A673 (cell line): ENCODE measurements around the gene SUDS3. TPM values are rescaled to one million over a fixed set of nuclear protein-coding genes. Genes with fewer than 3 reads are reported as not detected.

Experiments used
- BruUV-seq: library from RNA; stranded (reverse); fragments of 400-500 nt; replicated peaks from 2 replicates; lab custom pipeline; 2021; lab: Mats Ljungman, UMichigan
- CTCF ChIA-PET: fragments of 300-600 bp; sonication (Branson Sonifier 250); formaldehyde crosslinking; loops from one replicate; lab custom pipeline; 2022; ENCODE audit warnings: antibody characterized with exemption; lab: Charles Lee
- POLR2A ChIA-PET: fragments of 300-600 bp; sonication (Branson Sonifier 250); formaldehyde crosslinking; loops from one replicate; lab custom pipeline; 2022; ENCODE audit warnings: antibody characterized with exemption; ENCODE audit not compliant: low non-redundant PET; lab: Charles Lee
- DNase-seq: peaks from one replicate; pipeline ENCODE4 v3.0.0-alpha.2; 2015; ENCODE audit warnings: low spot score
- H3K27ac ChIP-seq: fragments of 200-600 bp; sonication (generic); 2 replicates; pipeline ENCODE4 v1.5.1; 2016; ENCODE audit warnings: mixed run types, low read depth, mild to moderate bottlenecking, mixed read lengths, antibody characterized with exemption, low read length; ENCODE audit not compliant: poor library complexity, severe bottlenecking
- H3K27me3 ChIP-seq: fragments of 200-600 bp; sonication (generic); replicated peaks from 2 replicates; pipeline ENCODE4 v1.6.1; 2017; ENCODE audit warnings: mixed run types, low read depth, mild to moderate bottlenecking, mixed read lengths, antibody characterized with exemption, low read length; ENCODE audit not compliant: insufficient read depth, poor library complexity
- H3K36me3 ChIP-seq: fragments of 200-600 bp; sonication (generic); 2 replicates; pipeline ENCODE4 v1.6.1; 2016; ENCODE audit warnings: mixed run types, mild to moderate bottlenecking, mixed read lengths, antibody characterized with exemption, low read length; ENCODE audit not compliant: insufficient read depth, poor library complexity, severe bottlenecking
- H3K4me1 ChIP-seq: fragments of 200-600 bp; sonication (generic); 2 replicates; pipeline ENCODE4 v1.6.1; 2017; ENCODE audit warnings: mixed run types, mild to moderate bottlenecking, mixed read lengths, antibody characterized with exemption, low read length; ENCODE audit not compliant: insufficient read depth, poor library complexity, severe bottlenecking
- H3K4me3 ChIP-seq: fragments of 200-600 bp; sonication (generic); 2 replicates; pipeline ENCODE4 v1.5.1; 2016; ENCODE audit warnings: low read depth, mixed run types, mild to moderate bottlenecking, mixed read lengths, low read length; ENCODE audit not compliant: poor library complexity, severe bottlenecking
- H3K9me3 ChIP-seq: fragments of 200-600 bp; sonication (generic); 2 replicates; pipeline ENCODE4 v1.6.1; 2016; ENCODE audit warnings: mixed run types, low read depth, mild to moderate bottlenecking, mixed read lengths, antibody characterized with exemption, low read length; ENCODE audit not compliant: poor library complexity, severe bottlenecking
- CTCF ChIP-seq: fragments of 300-800, 200-600 bp; sonication (generic); conservative IDR thresholded peaks from 2 replicates; pipeline ENCODE4 v1.5.1; 2017; ENCODE audit warnings: low read depth, mild to moderate bottlenecking, antibody characterized with exemption, low read length, moderate library complexity, mixed read lengths
- EZH2 ChIP-seq: fragments of 200-600 bp; sonication (generic); IDR thresholded peaks from 2 replicates; pipeline ENCODE4 v1.6.1; 2017; ENCODE audit warnings: borderline replicate concordance, low read depth, mild to moderate bottlenecking, mixed read lengths, antibody characterized with exemption, low read length; ENCODE audit not compliant: poor library complexity, severe bottlenecking
- intact Hi-C: fragments of 100-400 bp; cut with micrococcal nuclease; formaldehyde crosslinking; loops from one replicate; pipeline ENCODE4 v1.10.0; 2022; ENCODE audit not compliant: unreplicated experiment
- total RNA-seq: library from RNA; stranded (reverse); gene quantifications from 2 replicates; pipeline ENCODE4 v1.2.3, GENCODE V29; 2021

The SUDS3 gene
- total RNA-seq, 1 experiment from 2014 or later, result 50.0 TPM

DNA sequence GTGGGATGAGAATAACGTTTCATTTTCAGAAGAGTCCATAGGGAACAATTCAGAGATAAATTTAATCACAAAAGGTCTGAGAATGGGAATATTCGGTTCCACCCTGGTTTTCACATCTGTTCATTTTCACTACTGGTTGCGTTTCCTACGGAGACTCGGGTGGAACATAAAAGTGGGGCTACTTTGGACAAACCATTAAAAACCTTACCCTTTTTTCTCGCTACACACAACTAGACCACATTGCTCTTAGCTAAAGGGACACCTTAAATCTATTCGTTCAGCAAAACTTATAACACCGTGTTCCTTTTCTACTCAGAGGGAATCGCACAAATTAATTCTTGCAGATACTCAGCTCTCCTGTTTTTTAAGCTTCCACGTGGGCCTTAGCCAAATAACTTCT lies 1.0 kb upstream of the SUDS3 start:
- H3K27me3 ChIP-seq, result no peaks in the 10 kb centered on the region
- H3K36me3 ChIP-seq, result peaks cover 11% of the 10 kb centered on the region
- H3K4me3 ChIP-seq, result no peak overlapping the region
- H3K4me1 ChIP-seq, result peaks cover 27% of the 10 kb centered on the region
- no peak for TF ChIP-seq EZH2
- TF ChIP-seq CTCF, result no peak
- H3K27ac ChIP-seq, result peak overlapping the region; percentile 99
- no peak for DNase-seq
- POLR2A ChIA-PET, result interaction anchor here (0.6 kb wide), 1 partner anchor 1927 kb away, joined by 10 read pairs; the partner anchor contains the start of gene SIRT4
- CTCF ChIA-PET, result interaction anchor here (1.3 to 3.4 kb wide), 4 partner anchors 17 to 254 kb away, joined by 4 to 30 read pairs (median 8); no protein-coding TSS in a partner anchor
- BruUV-seq, result TSS peak; percentile 52
- H3K9me3 ChIP-seq, result no peaks in the 10 kb centered on the region
- intact Hi-C loops, result loop anchor here (5.0 kb wide), 2 partner anchors 313 to 503 kb away; partner anchors contain the start of gene WSB2

GRCh38 chr12:118377021-118377883 lies 897 bp downstream of the SUDS3 start:
- no peaks in the 10 kb centered on the region for H3K27me3 ChIP-seq
- peak overlapping the region; percentile 94 for H3K4me3 ChIP-seq
- no peak for TF ChIP-seq EZH2
- TF ChIP-seq CTCF, result no peak
- H3K4me1 ChIP-seq, result peaks cover 18% of the 10 kb centered on the region
- TSS peak; percentile 31 for BruUV-seq
- ChIA-PET POLR2A (no interaction called here), CTCF (interaction anchor here (0.5 to 3.4 kb wide), 7 partner anchors 77 to 1121 kb away, joined by 3 to 30 read pairs (median 3); no protein-coding TSS in a partner anchor)
- no peak for DNase-seq
- peak overlapping the region; percentile 99 for H3K27ac ChIP-seq
- intact Hi-C loops, result loop anchor here (2.0 to 5.0 kb wide), 4 partner anchors 46 to 505 kb away; partner anchors contain the start of gene WSB2
- H3K9me3 ChIP-seq, result no peaks in the 10 kb centered on the region
- H3K36me3 ChIP-seq, result peaks cover 24% of the 10 kb centered on the region

GRCh38 chr12:118377884-118378470 lies 1.6 kb downstream of the SUDS3 start:
- DNase-seq, result peak; percentile 86
- CTCF ChIA-PET, result interaction anchor here (0.6 to 3.4 kb wide), 7 partner anchors 9 to 1186 kb away, joined by 3 to 30 read pairs (median 3); no protein-coding TSS in a partner anchor
- intact Hi-C loops, result loop anchor here (2.0 to 5.0 kb wide), 4 partner anchors 47 to 506 kb away; partner anchors contain the start of gene WSB2

More at GRCh38 chr12:118377884-118378470, 1.6 kb downstream of the SUDS3 start:
- peaks cover 18% of the 10 kb centered on the region for H3K4me1 ChIP-seq
- POLR2A ChIA-PET, result no interaction called here
- H3K27me3 ChIP-seq, result no peaks in the 10 kb centered on the region
- no peaks in the 10 kb centered on the region for H3K9me3 ChIP-seq
- TF ChIP-seq EZH2, result no peak
- peak; percentile 93 for TF ChIP-seq CTCF
- peaks cover 24% of the 10 kb centered on the region for H3K36me3 ChIP-seq
- peak overlapping the region; percentile 94 for H3K4me3 ChIP-seq
- BruUV-seq, result no TSS peak
- peak overlapping the region; percentile 99 for H3K27ac ChIP-seq
